Measurements from ENCODE around the gene TFAP2A.

DNA sequence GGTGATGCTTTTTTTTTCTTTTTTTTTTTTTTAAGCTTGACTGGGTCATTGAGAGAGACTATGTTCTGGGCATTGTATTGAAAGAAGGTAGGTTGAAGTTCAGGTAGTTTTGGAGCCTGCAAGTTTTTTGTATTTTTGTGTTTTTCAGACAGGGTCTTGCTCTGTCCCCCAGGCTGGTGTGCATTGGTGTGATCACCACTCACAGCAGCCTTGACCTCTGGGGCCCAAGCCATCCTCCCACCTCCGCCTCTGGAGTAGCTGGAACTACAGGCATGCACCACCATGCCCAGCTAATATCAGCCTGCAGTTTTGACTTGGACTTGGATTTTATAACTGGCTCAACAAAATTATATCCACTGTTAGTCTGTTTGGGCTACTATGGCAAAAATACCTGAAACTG lies 31.7 kb upstream of the TFAP2A start:
- TF ChIP-seq, protein P1, sequence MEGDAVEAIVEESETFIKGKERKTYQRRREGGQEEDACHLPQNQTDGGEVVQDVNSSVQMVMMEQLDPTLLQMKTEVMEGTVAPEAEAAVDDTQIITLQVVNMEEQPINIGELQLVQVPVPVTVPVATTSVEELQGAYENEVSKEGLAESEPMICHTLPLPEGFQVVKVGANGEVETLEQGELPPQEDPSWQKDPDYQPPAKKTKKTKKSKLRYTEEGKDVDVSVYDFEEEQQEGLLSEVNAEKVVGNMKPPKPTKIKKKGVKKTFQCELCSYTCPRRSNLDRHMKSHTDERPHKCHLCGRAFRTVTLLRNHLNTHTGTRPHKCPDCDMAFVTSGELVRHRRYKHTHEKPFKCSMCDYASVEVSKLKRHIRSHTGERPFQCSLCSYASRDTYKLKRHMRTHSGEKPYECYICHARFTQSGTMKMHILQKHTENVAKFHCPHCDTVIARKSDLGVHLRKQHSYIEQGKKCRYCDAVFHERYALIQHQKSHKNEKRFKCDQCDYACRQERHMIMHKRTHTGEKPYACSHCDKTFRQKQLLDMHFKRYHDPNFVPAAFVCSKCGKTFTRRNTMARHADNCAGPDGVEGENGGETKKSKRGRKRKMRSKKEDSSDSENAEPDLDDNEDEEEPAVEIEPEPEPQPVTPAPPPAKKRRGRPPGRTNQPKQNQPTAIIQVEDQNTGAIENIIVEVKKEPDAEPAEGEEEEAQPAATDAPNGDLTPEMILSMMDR (IDR thresholded peaks at IDR 0.05; ENCODE audit: insufficient read depth, low read length, poor library complexity, severe bottlenecking): no peak
- TF ChIP-seq EZH2phosphoT487 (conservative IDR thresholded peaks at IDR 0.05; ENCODE audit: low read length): no peak

All from SU-DHL-6 (cell line).